ENCODE data around the gene S100A3. TPM values are rescaled to one million over a fixed set of nuclear protein-coding genes. Genes with fewer than 3 reads are reported as not detected.

S100A3 gene
- total RNA-seq, 1 experiment from 2014 or later: 90.0 TPM

- ChIA-PET POLR2A (interaction anchor here (0.8 to 1.5 kb wide), 3 partner anchors 11 to 148 kb away, joined by 4 to 6 read pairs (median 4); partner anchors contain the start of gene S100A9), CTCF (interaction anchor here (0.6 to 31.7 kb wide), 7 partner anchors 10 to 296 kb away, joined by 3 to 1438 read pairs (median 5); partner anchors contain the start of genes PGLYRP4, S100A6 and S100A9)
- DNase-seq (ENCODE audit: unreplicated experiment): no peak
- no peaks in the 10 kb centered on the region for H3K9me3 Mint-ChIP-seq (ENCODE audit: unreplicated experiment)
- H3K4me3 Mint-ChIP-seq (ENCODE audit: unreplicated experiment): no peak overlapping the region
- H3K27me3 Mint-ChIP-seq (ENCODE audit: insufficient read depth, unreplicated experiment): no peaks in the 10 kb centered on the region
- no peaks in the 10 kb centered on the region for H3K36me3 Mint-ChIP-seq (ENCODE audit: insufficient read depth, unreplicated experiment)
- intact Hi-C loops (cut with micrococcal nuclease): no loop called here
- H3K4me1 Mint-ChIP-seq (ENCODE audit: insufficient read depth, unreplicated experiment): peaks cover 32% of the 10 kb centered on the region
- BruUV-seq (replicated peaks): no TSS peak
- H3K27ac Mint-ChIP-seq (ENCODE audit: low read depth, unreplicated experiment): no peak overlapping the region
- TF ChIP-seq, protein P1, sequence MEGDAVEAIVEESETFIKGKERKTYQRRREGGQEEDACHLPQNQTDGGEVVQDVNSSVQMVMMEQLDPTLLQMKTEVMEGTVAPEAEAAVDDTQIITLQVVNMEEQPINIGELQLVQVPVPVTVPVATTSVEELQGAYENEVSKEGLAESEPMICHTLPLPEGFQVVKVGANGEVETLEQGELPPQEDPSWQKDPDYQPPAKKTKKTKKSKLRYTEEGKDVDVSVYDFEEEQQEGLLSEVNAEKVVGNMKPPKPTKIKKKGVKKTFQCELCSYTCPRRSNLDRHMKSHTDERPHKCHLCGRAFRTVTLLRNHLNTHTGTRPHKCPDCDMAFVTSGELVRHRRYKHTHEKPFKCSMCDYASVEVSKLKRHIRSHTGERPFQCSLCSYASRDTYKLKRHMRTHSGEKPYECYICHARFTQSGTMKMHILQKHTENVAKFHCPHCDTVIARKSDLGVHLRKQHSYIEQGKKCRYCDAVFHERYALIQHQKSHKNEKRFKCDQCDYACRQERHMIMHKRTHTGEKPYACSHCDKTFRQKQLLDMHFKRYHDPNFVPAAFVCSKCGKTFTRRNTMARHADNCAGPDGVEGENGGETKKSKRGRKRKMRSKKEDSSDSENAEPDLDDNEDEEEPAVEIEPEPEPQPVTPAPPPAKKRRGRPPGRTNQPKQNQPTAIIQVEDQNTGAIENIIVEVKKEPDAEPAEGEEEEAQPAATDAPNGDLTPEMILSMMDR (IDR thresholded peaks at IDR 0.05; ENCODE audit: unreplicated experiment): no peak
Observed at GRCh38 chr1:153505576-153505975, 43.5 kb downstream of the S100A3 start.

DNA sequence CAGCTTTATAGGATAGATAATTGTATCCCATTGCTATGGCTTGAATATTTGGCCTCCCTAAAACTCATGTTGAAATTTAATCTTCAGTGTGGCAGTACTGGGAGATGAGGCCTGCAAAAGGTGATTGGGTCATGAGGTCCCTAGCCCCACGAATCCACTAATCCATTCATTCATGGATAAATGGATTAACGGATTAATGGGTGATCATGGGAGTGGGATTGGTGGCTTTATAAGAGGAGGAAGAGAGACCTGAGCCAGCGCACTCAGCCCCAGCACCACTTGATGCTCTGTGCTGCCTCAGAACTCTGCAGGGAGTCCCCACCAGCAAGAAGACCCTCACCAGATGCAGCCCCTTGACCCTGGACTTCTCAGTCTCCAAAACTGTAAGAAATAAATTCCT is 45.3 kb downstream of the S100A3 start:
- CTCF ChIA-PET: interaction anchor here (0.6 to 31.7 kb wide), 6 partner anchors 9 to 850 kb away, joined by 3 to 1438 read pairs (median 4); partner anchors contain the start of genes PGLYRP4 and S100A9

DNA sequence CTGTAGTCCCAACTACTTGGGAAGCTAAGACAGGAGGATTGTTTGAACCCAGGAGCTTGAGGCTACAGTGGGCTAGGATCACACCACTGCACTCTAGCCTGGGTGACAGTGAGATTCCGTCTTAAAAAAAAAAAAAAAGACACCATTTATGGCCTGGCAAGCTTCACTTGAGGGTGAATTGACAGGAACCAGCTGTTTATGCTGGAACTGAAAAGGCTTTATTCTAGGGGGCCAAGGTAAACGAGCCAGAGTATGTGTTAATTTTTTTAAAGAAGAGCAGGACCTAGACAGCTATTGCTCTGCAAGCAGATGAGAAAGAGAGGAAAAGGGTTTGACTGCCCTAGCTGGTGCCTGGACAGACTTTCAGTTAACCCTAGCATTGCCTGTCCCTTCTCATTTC is 50.3 kb downstream of the S100A3 start:
- intact Hi-C loops (cut with micrococcal nuclease): no loop called here
- POLR2A ChIA-PET: interaction anchor here (0.5 to 2.9 kb wide), 5 partner anchors 8 to 161 kb away, joined by 3 to 10 read pairs (median 3); partner anchors contain the start of gene S100A9

More for the DNA sequence above, 45.3 kb downstream of the S100A3 start:
- DNase-seq (ENCODE audit: unreplicated experiment): no peak
- Mint-ChIP-seq H3K9me3 (ENCODE audit: unreplicated experiment) (no peaks in the 10 kb centered on the region), H3K4me1 (ENCODE audit: insufficient read depth, unreplicated experiment) (peaks cover 21% of the 10 kb centered on the region), H3K27ac (ENCODE audit: low read depth, unreplicated experiment) (no peak overlapping the region), H3K4me3 (ENCODE audit: unreplicated experiment) (no peak overlapping the region), H3K36me3 (ENCODE audit: insufficient read depth, unreplicated experiment) (no peaks in the 10 kb centered on the region), H3K27me3 (ENCODE audit: insufficient read depth, unreplicated experiment) (peaks cover 14% of the 10 kb centered on the region)
- POLR2A ChIA-PET: interaction anchor here (1.2 to 1.6 kb wide), 2 partner anchors 150 to 168 kb away, joined by 3 to 4 read pairs; no protein-coding TSS in a partner anchor
- TF ChIP-seq, protein P1 (IDR thresholded peaks at IDR 0.05; ENCODE audit: unreplicated experiment): no peak
- no TSS peak for BruUV-seq (replicated peaks)
- intact Hi-C loops (cut with micrococcal nuclease): no loop called here

More for the DNA sequence above, 50.3 kb downstream of the S100A3 start:
- H3K9me3 Mint-ChIP-seq (ENCODE audit: unreplicated experiment): no peaks in the 10 kb centered on the region
- TF ChIP-seq, protein P1 (IDR thresholded peaks at IDR 0.05; ENCODE audit: unreplicated experiment): no peak
- peaks cover 40% of the 10 kb centered on the region for H3K27me3 Mint-ChIP-seq (ENCODE audit: insufficient read depth, unreplicated experiment)
- no peaks in the 10 kb centered on the region for H3K36me3 Mint-ChIP-seq (ENCODE audit: insufficient read depth, unreplicated experiment)
- no peak for DNase-seq (ENCODE audit: unreplicated experiment)
- BruUV-seq (replicated peaks): no TSS peak
- CTCF ChIA-PET: interaction anchor here (0.6 to 31.7 kb wide), 3 partner anchors 8 to 677 kb away, joined by 4 to 1438 read pairs (median 128); partner anchors contain the start of genes PGLYRP4 and S100A9
- H3K4me1 Mint-ChIP-seq (ENCODE audit: insufficient read depth, unreplicated experiment): peaks cover under 1% of the 10 kb centered on the region
- H3K4me3 Mint-ChIP-seq (ENCODE audit: unreplicated experiment): no peak overlapping the region
- no peak overlapping the region for H3K27ac Mint-ChIP-seq (ENCODE audit: low read depth, unreplicated experiment)

Other genes starting within 250 kb of the S100A3 start
- not detected in 2 replicates for gene PGLYRP3, start 236.3 kb downstream of the S100A3 start, total RNA-seq (2022)
- gene PGLYRP4, start 200.4 kb downstream of the S100A3 start, total RNA-seq (2022): not detected in 2 replicates
- 86.4 and 126 TPM in 2 replicates for gene S100A9, start 191.4 kb downstream of the S100A3 start, total RNA-seq (2022)
- gene S100A12, start 173.6 kb downstream of the S100A3 start, total RNA-seq (2022): not detected in 2 replicates
- 46.9 and 80.4 TPM in 2 replicates for gene S100A8, start 158.2 kb downstream of the S100A3 start, total RNA-seq (2022)
- gene S100A7A, start 132.7 kb downstream of the S100A3 start, total RNA-seq (2022): not detected in 2 replicates
- gene S100A7, start 88.6 kb downstream of the S100A3 start, total RNA-seq (2022): not detected in 2 replicates
- gene S100A6, start 13.3 kb downstream of the S100A3 start, total RNA-seq (2022): 2,571 and 2,904 TPM in 2 replicates
- not detected in 2 replicates for gene S100A5, start 8.3 kb downstream of the S100A3 start, total RNA-seq (2022)
- 27.2 and 60.7 TPM in 2 replicates for gene S100A4, start 3.5 kb downstream of the S100A3 start, total RNA-seq (2022)
- 5,064 and 5,163 TPM in 2 replicates for gene S100A2, start 16.6 kb upstream of the S100A3 start, total RNA-seq (2022)
- gene S100A16, start 63.9 kb upstream of the S100A3 start, total RNA-seq (2022): 1,014 and 1,213 TPM in 2 replicates
- gene S100A14, start 67.1 kb upstream of the S100A3 start, total RNA-seq (2022): 264 and 332 TPM in 2 replicates
- gene S100A13, start 78.2 kb upstream of the S100A3 start, total RNA-seq (2022): 210 and 236 TPM in 2 replicates
- gene S100A1, start 79.2 kb upstream of the S100A3 start, total RNA-seq (2022): 0.74 TPM in 1 of 2 replicates, not detected in the other
- gene CHTOP, start 84.8 kb upstream of the S100A3 start, total RNA-seq (2022): 147 and 156 TPM in 2 replicates
- gene SNAPIN, start 109.4 kb upstream of the S100A3 start, total RNA-seq (2022): 55.9 and 63.7 TPM in 2 replicates
- 348 and 374 TPM in 2 replicates for gene ILF2, start 121.7 kb upstream of the S100A3 start, total RNA-seq (2022)
- gene NPR1, start 129.4 kb upstream of the S100A3 start, total RNA-seq (2022): not detected in 2 replicates
- 68.7 and 88.3 TPM in 2 replicates for gene INTS3, start 178.8 kb upstream of the S100A3 start, total RNA-seq (2022)
- gene SLC27A3, start 226.1 kb upstream of the S100A3 start, total RNA-seq (2022): 11.1 and 12.8 TPM in 2 replicates

Data from MCF 10A (cell line).